ENCODE data around the gene SP110. TPM values are rescaled to one million over a fixed set of nuclear protein-coding genes. Genes with fewer than 3 reads are reported as not detected.
A peak's percentile ranks its signal among the peaks of the same experiment; 100 is the strongest.
"Not testable (repeated sequence)": the region's sequence is repeated elsewhere in the genome, so short reads cannot be mapped to it uniquely, and the experiment has no call there.

Gene SP110
- 40.5 TPM for total RNA-seq

DNA sequence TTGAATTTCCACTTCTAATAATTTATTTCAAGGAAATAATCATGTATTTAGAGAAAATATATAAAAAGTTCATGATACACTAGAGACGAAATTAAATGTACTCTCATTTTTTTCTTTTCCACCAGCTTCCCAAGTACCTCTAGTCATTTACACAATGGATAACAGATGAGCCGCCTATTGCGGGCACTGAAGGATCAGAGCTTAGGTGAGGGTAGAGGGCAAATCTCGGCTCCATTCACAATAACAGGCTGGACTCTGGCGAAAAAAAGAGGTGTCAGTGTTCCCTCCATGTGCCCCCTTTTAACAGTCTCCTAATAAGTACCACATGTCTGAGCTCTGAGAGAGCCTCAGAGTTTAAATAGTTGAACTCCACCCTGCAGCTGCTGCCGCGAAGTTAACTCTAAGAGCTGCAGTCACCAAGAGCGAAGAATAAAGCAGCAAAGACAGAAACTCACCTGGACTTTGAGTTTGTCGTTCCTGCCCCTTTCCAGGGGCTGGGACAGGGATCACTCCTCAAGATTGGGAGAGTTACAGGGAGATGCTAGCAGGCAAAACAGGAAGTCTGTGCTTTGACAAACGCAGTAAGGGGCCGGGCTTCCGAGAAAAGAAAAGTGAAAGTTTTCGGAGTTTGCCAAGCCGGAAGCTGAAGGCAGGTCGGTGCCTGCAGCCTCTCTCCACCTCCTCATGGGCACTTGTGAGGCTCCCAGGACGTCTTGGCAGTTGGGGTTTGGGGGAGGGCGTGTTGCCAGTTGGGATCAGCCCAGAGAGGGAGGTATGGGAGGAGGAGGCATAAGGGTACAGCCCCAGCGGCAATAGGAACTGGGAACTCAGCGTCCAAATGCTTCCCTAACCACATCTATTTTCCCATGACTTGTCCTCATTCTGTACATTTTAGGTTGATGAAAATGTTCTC, at the start of gene SP110:
TSS of gene SP110 (minus strand) at position 566 of the 913 bp plus-strand sequence. CDS start 3,057 bp downstream, outside the sequence.
- intact Hi-C loops (cut with DNase I) = no loop called here
- DNase-seq (ENCODE audit: low spot score) = peak; percentile 83
- ATAC-seq = peak; percentile 97

DNA sequence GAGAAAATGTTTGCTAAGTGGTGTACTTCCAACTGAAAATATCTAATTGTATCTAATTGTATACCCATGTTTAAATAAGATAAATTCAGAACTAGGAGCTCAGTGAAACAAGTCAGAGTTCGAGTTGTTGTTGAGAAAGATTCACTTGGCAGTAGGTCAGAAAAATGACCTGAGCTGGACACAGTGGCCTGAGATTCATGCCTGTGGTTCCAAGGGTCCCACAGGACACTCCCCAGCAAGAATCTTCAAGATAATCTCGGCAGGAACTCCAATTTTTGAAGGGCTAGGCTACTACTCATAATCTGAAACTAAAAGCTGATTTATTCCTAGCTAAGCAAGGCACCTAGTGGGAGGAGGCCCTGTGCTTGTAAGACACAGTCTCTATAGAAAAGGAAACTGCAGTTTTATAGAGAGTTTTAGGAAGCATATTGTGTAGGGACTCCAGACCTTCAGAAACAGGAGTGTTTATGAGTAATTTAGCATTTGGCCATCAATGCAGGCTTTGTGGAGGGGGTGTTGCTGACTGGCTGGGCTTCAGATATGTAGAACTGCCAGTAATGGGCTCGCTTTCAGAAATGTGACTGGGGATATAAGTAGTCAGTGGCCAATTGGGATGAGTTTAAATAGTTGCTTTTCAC, 48.9 kb upstream of the SP110 start:
- intact Hi-C loops (cut with DNase I) = no loop called here
- DNase-seq (ENCODE audit: low spot score) = no peak
- peak; percentile 92 for ATAC-seq

DNA sequence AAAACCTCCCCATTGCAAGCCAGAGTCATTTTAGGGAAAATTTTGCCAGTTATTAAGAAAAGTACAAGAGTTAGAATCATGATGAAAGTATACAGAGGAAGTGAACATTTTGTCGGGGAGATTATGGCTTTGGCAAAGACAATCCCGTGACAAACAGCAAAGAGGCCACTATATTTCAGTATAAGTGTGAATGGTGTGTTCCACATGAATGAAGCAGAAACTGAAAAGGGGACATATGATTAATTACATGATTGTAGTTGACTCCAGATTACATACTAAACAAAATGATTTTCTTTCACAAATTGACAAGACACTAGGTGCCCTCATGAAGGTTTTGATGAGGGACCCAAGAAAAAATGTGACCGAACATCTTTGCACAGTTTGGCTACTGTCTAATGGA, 47.8 kb upstream of the SP110 start:
- ATAC-seq (no peak), DNase-seq (ENCODE audit: low spot score) (no peak)
- intact Hi-C loops (cut with DNase I) = no loop called here

DNA sequence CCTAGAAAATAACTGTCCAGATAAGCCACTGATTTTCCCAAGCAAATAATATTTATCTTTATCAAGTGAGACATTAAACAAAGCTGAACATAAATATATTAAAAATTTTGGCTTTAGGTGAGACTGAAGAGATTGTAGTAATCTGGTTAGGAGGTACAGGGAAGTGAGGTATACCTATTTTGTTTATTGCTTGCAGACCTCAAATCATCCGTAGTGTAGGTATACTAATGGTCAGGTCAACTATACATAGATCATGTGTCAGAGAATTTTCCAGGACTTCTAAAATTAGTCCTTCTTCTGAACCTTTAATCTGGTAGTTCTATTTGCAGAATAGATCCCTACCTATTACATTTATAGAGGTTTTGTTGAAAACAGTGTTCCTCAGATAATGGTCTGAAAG, 47.3 kb upstream of the SP110 start:
- no peak for ATAC-seq
- DNase-seq (ENCODE audit: low spot score) = no peak
- intact Hi-C loops (cut with DNase I) = no loop called here

DNA sequence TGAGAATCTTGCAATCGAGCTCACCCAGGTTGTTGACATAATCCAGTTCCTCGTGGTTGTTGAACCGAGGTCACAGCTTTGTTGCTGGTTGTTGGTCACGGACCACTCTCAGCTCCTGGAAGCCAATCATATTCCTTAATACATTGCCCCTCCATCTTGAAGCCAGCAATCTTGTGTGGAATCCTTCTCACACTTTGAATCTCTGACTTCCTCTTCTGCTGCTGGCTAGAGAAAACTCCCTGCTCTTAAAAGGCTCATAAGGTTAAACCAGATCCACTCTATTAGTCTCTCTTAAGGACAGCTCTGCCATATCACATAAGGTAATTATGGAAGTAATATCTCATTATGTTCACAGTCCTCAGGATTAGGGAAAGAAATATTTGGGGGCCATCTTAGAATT, 46.9 kb upstream of the SP110 start:
- intact Hi-C loops (cut with DNase I) = no loop called here
- ATAC-seq = peak; percentile 70
- DNase-seq (ENCODE audit: low spot score) = no peak

DNA sequence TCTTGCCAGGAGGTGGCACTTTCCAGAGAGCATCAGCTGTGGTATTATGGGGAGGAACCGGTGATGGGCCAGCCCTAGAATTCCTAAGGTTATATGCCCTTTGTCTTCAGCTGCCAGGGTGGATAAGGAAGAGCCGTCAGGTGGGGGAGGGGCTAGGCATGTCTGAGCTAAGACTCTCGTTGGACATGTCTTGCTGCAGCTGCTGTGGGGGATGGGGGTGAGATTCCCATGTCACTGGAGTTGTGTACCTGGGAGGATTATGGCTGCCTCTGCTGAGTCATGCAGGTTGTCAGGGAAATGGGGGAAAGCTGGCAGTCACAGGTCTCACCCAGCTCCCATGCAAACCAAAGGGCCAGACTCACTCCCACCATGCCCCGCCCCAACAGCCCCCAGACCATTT, 45.2 kb upstream of the SP110 start:
- intact Hi-C loops (cut with DNase I); DNase-seq (ENCODE audit: low spot score); ATAC-seq: not testable (repeated sequence)

DNA sequence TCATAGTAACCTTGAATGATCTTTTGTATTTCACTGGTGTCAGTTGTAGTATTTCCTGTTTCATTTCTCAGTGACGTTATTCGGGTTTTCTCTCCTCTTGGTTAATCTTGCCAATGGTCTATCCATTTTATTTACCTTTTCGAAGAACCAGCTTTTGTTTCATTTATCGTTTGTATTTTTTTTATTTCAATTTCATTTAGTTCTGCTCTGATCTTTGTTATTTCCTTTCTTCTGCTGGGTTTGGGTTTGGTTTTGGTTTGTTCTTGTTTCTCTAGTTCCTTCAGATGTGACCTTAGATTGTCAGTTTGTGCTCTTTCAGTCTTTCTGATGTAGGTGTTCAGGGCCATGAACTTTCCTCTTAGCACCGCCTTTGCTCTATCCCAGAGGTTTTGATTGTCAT, 42.5 kb upstream of the SP110 start:
- intact Hi-C loops (cut with DNase I) = no loop called here
- no peak for ATAC-seq
- DNase-seq (ENCODE audit: low spot score) = no peak

DNA sequence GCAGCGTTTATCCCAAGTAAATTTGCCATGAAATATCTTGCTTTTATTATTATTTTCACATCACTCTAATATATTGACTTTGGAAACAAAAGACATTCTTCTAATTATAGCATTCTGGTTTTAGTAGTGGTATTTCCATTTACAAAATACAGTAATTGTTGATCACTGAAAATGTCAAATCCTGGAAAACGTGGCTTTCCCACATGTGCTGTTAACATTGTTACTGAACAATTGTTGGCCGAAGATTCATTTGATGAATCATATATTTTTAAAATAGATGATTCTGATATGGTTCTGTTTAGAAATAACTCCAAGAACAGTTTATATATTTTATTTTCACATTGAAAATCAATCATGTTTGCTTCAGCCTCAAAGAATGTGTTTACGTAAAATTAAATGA, 38.7 kb upstream of the SP110 start:
- intact Hi-C loops (cut with DNase I) = no loop called here
- DNase-seq (ENCODE audit: low spot score) (no peak), ATAC-seq (no peak)

DNA sequence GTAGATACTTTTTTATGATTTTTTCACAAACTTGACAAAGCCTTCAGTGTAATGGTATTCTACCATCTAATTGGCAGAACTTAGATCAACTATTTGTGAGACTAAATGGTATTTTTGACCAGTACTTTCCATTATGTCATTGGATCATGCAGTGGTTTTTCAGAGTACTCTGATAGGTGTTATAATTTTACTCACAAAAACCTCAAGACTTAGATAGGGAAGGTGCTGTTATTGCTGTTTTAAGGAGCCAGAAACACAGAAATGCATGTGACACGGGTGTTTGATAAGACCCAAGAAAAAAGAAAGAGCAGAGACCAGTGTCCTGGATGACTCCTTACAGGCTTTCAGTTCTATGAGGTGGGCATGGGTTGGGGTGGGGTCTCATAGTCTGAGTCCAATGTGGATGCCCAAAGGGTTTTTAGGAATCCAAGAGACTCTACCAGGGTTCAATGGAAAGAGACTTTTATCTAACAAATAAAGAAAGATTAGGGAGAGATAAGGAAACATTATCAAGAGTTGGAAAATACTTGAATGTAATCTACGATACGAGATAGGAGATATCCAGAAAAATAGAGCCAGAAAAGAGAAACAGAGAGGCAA, 37.0 kb upstream of the SP110 start:
- DNase-seq (ENCODE audit: low spot score) (no peak), ATAC-seq (no peak)
- intact Hi-C loops (cut with DNase I) = no loop called here

DNA sequence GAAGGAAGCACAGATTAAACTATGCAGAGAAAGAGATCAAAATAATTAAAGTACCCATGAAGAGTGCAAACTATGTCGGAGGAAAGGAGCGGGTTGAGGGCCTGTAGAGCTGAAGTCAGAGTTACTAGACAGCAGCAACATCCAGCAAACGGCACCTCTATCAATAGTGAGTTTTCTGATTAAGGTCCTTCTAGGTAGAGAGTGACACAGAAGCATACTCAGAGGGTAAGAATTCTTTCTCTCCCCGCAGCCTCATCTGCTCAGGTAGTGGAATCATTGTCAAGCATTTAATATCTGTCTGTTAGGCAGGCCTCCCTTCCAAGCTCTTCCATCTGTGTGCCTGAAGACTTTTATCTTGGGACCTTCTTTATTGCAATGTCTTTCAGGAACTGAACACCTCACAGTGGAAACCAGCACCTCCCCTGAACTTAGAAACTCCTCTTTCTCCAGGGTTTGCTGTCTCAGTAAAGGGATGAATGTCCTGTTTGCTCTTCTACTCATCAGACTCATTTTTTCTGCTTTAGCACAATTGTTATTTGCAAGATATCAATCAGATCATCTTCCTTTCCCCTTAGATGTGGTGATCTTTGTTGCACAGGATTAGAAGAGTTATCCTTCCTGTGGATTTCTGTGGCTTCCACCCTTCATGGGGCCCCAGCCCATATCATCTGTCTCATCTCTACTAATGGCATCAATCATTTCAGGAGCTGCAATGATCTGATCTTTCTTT, 34.5 kb upstream of the SP110 start:
- intact Hi-C loops (cut with DNase I) = no loop called here
- ATAC-seq (no peak), DNase-seq (ENCODE audit: low spot score) (no peak)

DNA sequence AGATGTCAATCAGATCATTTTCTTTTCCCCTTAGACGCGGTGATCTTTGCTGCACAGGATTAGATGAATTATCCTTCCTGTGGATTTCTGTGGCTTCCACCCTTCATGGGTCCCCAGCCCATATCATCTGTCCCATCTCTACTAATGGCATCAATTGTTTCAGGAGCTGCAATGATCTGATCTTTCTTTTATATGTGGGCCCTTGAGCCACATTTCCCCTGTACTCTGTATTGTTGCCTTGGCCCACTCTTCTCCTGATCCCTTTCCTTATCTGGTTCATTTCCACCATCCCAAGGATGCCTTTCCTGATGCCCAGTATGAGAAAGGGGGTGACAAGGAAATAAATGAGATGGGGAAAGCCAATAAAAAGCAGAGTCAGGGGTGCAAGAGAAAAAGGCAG, 30.4 kb upstream of the SP110 start:
- intact Hi-C loops (cut with DNase I) = no loop called here
- no peak for ATAC-seq
- no peak for DNase-seq (ENCODE audit: low spot score)

DNA sequence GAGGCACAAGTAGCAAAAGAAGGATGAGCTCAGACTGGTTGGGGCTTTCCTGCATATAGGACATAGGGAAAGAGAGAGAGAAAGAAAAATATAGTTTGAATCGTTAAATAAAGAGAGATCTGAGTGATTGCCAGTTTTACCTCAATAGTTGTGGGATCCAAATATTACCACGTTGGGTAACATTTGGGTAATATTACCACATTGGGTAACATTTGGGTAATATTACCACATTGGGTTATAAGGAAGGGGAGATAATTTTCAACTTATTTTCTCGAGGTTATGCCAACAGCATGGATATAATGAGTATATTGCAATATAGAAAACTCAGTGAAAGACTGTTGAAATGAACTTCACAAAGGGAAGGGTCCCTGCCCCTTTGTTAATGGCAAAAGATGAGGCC, 26.4 kb upstream of the SP110 start:
- intact Hi-C loops (cut with DNase I) = no loop called here

DNA sequence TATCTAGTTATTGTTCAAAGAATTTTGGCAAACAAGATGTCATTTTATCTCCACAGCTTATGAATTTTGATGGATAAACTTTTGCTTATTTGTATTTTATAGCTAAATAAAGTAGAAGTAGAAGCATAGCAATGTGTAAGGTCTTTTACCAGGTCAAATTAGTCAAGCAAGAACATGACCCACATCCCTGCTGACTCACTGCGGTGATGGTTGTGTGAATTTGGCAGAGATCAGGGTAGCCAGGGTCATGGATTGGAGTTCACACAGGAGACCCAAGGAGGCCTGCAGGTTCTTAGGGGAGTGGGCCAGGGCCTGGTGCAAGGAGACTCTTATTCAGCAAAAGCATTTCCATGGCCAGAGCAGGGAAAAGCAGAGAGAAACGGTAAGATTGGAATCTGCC, 24.4 kb upstream of the SP110 start:
- intact Hi-C loops (cut with DNase I) = no loop called here
- DNase-seq (ENCODE audit: low spot score) (no peak), ATAC-seq (no peak)

More for the DNA sequence above, 26.4 kb upstream of the SP110 start:
- ATAC-seq = no peak
- no peak for DNase-seq (ENCODE audit: low spot score)

DNA sequence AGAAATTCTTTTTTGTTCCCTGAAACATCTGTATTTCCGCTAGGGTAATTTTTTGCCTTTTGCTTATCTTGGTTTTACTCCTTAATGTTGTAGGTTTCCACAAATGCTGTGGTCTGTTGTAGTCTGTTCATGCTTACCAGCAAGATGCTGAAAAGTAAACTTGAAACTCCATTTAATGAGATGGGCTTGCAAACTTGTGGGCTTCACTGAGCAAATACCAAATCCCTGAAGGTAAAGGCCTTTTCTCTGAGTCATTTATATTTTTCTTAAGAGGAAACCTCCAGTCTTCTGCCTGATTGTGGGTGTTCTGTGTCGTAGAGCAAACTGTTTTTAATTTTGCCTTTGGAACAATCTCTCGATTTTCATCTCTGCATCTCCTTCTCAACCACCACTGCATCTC, 15.1 kb upstream of the SP110 start:
- DNase-seq (ENCODE audit: low spot score) = no peak
- ATAC-seq = no peak
- intact Hi-C loops (cut with DNase I) = no loop called here

DNA sequence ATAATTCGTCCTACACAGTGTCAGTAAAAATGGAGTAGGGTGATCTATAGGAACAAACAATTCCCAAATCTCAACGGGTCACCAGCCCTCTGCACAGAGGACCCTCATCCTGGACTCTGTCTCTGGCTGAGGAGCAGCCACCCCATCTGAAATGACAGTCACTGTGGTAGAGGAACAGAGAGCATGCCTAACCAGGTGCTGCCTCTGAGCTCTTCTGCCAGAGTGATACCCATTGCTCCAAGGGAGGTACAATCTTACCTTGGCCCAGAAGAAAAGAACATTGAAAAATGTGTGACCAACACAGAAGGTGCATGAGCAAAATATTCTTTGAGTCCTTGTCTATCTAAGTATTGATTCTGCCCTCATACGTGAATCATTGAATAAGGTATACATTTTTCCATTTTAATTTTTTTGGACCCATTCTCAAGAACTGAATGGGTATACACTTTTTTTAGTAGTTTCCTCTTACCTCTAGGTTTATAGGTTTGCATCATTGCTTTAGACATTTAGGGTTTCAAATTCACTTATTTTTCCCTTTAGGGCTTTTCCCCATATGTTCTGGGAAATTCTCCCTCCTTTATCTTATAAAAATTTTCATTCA, 14.4 kb upstream of the SP110 start:
- no peak for DNase-seq (ENCODE audit: low spot score)
- intact Hi-C loops (cut with DNase I) = no loop called here
- no peak for ATAC-seq

DNA sequence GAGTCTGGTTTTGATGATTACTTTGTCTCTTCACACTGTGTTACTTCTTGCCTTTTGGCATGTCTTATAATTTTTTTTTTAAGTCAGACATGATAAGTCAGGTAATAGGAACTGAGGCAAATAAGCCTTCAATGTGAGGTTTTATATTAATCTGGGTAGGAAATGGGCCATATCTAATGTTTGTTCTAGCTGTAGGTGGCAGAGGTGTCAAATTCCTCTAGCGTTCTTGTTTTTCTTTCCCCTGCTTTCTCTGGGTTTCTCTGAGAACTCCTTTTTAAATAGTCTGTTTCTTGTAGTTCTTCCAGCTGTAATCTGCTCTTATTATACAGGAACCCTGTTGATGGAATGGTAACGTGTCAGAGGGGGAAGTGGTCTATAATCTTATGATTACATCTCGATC, 11.5 kb upstream of the SP110 start:
- ATAC-seq (no peak), DNase-seq (ENCODE audit: low spot score) (no peak)
- intact Hi-C loops (cut with DNase I) = no loop called here

DNA sequence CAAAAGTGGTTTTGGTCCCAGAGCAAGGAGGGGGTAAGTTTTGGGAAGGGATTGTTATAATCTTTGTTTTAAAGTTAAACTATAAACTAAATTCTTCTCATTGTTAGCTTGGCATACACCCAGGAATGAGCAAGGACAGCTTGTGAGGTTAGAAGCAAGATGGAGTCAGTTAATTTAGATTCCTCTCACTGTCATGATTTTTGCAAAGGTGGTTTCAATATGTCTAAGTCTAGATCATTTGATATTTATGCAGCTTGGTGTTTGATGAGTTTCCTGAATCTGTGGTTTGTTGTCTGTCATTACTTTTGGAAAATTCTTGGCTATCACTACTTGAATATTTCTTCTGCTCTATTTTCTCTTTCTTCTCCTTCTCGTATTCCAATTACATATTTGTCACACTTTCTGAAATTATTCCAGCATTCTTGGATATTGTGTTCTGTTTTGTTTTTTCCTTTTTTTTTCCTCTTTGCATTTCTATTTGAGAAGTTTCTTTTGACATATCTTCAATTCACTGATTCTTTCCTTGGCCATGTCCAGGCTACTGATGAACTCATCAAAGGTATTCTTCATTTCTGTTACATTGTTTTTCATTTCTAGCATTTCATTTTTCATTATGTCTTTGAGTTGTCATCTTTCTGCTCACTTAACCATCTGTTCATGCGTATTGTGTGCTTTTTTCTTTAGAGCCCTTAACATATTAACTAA, 10.9 kb upstream of the SP110 start:
- DNase-seq (ENCODE audit: low spot score) (no peak), ATAC-seq (no peak)
- intact Hi-C loops (cut with DNase I) = no loop called here

DNA sequence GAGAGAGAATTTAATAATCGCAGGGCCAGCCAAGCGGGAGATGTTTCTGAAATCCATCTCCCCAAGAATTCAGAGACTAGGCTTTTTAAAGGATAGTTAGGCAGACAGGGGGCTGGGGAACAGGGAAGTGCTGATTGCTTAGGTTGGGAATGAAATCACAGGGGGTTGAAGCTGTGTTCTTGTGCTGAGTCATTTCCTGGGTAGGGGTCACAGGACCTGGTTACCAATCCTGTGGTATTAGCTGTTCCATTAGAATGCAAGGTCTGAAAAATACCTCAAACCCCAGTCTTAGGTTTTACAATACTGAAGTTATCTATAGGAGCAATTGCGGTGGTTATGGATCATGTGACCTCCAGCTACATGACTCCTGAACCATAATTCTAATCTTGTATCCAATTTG, 10.3 kb upstream of the SP110 start:
- no peak for DNase-seq (ENCODE audit: low spot score)
- no peak for ATAC-seq
- intact Hi-C loops (cut with DNase I) = no loop called here

DNA sequence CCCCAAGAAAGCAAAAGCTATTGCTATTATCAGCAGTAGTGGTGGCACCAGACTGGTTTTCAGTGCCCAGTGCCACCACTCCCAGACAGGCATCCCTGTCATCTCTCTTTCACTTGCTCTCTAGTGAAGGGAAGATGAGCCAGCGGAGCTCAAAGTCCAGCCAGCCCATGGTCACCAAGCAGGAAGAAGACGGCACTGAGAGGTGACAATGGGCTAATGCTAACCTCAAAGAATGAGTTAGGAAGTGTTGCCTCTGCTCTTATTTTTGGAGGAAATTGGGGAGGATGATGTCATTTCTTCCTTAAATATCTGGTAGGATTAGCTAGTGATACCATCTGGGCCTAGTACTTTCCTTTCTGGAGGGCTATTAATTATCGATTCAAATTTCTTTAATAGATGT, 7.4 kb upstream of the SP110 start:
- no peak for ATAC-seq
- intact Hi-C loops (cut with DNase I) = no loop called here
- DNase-seq (ENCODE audit: low spot score) = no peak

Data from sciatic nerve (tissue), 2 donors.